Stimulated activated CD4-positive, alpha-beta T cell treated with anti-CD3 and anti-CD28 coated beads, Interleukin-12 subunit alpha, Interleukin-12 subunit beta, amount 100 ng/mL, for 24 hours (primary cell): ENCODE data around the gene CHADL.

Experiments
- DNase-seq, 2 experiments: peaks; one replicate each; pipeline ENCODE4 v3.0.0-alpha.2; 2020; ENCODE audit warnings: low read depth in 2 of 2

CHADL gene

DNA sequence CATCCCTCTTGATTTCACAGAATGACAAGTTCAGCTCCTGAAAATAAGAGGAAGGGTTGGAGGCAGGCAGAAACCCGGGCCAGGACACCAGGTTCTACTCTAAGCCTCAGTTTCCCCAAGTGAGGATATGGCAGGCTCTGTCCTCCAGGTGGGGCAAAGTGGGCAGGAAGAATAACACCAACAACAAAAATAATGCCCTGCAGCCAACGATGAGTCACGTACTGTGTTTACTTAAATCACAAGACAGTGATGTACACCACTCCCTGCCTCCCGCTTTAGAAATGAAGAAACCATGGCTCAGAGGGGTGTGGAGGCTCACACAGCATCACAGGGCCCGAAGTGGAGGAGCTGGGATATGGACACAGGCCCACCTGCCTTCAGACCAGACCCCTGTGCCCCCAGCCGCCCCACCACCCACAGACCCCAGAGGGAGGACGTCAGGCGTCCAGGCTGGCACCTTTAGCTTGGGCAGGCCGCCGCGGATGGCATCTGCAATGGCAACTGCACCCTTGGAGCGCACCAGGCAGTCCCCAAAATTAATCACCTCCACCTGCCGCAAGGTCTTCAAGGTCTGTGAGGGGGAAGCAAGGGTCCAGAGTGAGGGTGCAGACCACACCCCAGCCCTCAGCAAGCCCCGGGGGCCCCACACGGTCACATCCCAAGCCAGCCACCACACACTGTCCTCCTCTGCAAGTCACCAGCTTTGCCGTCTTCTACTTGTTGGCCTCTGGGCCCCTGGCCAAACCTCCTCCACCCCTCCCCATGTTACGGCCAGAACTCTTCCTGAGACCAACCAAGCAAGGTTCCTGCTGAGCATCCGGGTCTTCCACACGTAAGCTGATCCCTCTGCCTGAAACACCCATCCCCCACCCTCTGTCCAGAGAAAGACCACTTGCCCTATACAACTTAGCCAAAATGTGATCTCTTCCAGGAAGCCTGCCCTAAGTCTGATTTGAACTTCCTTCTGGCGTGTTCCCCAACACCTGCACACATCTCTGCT lies 15.8 kb upstream of the CHADL start:
- DNase-seq: no peak

DNA sequence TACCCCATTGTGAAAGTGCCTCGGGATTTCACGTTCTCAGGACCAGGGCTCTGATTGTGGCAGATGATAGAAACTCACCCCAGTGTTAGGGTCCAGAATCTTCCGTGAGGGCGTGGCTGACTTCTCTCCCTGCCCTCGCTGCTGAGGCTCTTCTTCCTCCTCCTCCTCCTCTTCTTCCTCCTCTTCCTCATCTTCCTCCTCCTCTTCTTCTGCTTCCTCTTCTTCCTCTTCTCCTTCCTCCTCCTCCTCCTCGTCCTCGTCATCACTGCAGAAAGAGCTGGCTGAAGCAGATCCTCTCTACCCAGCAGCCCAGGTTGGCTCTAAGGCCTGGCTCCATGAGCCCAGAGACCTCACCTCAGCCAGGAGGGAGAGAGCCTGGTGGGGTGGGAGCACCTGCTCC lies 13.5 kb upstream of the CHADL start:
- DNase-seq: no peak

DNA sequence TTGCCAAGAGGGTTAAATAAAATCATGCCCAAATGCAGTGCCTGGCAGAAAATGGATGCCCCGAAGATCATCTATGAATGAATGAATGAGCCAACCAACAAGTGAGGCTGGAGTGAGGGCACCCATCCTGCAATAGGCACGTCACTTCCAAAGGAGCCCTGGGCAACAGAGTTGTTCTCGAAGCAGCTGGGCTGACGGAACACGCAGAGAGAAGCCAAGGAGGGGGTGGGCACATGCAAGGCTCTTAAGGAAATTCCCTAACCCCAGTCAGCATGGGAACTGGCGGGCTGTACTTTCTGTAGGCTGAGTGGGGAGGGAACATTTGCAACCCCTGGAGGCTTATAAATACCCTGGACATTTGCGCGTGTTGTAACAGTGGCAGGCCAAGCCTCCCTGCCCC lies 11.6 kb upstream of the CHADL start:
- no peak for DNase-seq

DNA sequence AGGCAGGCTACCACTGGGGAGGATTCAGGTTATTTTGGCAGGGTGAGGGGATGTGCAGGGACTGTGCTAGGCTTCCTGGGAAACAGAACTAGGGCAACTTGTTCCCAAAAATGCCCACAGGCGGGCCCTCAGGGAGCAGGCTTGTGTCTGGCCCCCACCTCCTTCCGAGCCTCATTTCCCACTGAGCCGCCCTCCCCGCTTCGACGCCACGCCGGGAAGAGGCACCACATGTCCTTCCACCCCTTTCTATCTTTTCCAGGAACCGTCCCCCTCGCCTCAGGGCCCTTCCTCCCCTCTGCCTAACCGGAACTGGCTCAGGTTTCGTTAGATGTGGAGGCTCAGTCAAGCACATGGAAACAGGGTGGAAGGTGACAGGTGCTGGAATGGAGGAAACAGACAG lies 9.4 kb upstream of the CHADL start:
- DNase-seq: no peak

DNA sequence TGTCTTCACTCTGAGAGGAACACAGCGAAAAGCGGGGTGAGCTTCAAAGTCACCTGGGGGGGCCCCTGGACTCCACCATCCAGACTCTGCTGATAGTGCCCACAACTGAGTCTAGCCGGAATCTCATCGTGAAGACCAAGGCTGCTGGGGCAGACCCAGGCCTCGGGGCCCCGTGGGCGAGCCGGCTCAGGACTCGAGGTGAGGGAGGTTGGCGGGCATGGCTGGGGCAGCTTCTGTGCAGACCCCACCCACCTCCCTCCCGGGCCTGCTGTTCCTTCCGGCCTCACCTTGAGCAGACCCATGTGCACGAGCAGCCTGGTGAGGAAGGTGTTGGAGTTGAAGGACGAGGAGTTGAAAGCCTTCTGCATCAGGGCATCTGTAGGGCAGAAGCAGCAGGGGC lies 8.7 kb upstream of the CHADL start:
- no peak for DNase-seq

DNA sequence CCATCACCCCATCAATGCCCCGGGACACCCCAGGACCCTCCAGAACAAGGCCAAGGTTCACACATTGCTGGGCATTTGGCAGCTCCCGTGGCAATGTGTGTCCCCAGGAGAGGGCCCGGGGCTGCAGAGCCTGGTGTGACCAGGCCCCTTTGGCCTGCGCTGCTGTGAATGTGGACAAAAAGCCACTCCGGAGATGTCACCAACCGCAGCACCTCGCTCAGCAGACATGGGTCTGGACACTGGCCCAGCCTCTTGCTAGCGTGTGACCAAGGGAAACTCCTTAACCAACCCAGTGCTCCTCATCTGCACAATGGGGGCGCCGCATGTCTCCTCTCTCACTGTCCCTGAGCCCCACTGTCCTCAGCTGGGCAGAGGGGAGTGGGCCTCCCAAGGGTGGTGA lies 8.0 kb upstream of the CHADL start:
- no peak for DNase-seq

DNA sequence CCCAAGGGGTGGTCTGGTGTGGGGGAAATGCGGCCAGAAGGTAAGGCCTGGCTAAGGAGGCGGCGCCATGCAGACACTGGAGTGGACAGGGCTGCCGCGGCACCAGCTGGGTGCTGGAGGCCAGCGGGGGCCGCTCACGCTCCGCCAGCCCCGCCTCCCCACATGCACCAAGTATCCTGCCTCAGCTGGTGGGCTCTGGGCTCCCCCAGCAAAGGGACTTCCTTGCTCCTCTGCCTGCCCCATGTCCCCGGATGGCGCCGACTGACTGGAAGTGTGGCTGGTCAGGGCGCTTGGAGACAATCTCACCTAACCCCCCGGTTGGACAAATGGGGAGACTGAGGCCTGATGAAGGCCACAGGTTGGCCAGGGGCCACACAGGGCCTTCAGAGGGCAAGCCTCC lies 7.6 kb upstream of the CHADL start:
- DNase-seq: no peak

DNA sequence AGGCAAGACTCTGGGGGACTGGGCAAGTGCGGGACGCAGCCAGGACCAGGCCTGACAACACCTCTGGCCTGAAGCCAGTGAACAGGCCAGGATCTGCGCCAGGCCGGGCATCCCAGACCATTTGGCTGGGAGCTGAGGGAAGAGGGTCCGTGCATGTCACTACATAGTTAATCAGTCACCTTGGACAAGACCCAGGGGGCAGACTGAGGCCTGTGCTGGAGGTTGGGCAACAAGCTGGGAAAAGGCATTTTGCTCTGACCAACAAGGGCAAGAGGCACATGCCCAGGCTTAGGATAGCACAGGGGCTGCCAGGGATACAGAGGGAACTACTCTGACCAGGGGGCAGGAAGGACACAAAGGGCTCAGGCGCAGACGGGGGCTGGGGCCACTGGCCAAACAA lies 7.0 kb upstream of the CHADL start:
- no peak for DNase-seq

DNA sequence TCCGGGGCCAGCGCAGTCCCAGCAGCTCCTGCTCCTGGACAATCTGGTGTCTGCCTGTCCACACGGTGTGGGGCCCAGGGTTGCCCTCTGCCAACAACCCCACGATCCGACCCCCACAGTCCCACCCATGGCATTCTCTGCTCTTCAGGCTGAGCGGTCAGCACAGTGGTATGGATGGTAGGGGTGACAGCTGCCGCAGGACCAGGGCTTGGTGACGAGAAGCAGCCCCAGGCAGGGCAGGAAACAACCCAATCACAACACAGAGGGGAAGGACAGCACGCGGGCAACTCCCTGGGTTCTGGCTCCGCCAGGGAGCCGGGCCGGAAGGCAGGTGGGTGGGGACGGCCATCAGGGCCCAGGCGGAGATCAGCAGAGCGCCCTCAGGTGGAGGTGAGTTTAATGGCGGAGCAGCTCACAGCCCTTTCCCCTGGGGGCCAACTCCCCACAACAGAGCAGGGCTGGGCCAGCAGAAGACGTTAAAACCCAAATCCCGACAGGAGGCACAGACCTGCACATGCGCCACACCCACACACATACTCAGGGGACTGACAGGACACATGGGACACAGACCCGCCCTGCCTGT lies 5.3 kb upstream of the CHADL start:
- no peak for DNase-seq

DNA sequence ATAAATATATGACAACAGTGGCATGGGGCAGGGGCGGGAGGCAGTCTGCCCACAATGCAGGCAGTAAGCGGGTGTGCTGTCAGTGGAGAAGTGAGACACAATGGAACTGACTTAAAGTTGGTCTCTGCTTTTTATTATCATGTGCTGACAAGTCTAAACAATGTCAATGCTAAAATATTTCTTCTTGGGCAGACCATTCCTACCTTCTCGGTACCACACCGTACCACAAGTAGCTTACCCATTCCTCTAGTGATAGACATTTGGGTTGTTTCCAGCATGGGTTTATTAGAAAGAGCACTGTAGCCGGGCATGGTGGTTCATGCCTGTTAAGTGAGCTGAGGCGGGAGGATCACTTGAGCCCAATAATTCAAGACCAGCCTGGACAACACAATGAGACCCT lies 2.6 kb upstream of the CHADL start:
- no peak for DNase-seq

DNA sequence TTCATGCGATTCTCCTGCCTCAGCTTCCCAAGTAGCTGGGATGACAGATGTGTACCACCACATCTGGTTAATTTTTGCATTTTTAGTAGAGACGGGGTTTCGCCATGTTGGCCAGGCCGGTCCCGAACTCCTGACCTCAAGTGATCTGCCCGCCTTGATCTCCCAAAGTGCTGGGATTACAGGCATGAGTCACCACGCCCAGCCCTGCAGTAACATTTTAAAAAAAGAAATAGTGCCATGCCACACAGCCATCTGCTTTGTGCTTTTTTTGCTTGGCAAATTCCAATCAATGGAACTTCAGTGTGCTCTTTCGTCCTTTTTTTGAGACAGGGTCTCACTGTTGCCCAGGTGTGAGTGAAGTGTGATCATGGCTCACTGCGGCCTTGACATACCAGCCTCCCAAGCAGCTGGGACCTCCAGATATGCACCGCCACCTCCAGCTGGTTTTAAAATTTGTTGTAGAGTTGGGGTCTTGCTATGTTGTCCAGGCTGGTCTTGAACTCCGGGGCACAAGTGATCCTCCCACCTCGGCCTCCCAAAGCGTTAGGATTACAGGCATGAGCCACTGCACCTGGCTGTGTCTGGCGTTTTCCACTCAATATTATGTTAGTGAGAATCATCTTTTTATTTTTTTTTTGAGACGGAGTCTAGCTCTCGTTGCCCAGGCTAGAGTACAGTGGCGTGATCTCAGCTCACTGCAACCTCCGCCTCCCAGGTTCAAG lies 1.8 kb upstream of the CHADL start:
- DNase-seq: no peak

DNA sequence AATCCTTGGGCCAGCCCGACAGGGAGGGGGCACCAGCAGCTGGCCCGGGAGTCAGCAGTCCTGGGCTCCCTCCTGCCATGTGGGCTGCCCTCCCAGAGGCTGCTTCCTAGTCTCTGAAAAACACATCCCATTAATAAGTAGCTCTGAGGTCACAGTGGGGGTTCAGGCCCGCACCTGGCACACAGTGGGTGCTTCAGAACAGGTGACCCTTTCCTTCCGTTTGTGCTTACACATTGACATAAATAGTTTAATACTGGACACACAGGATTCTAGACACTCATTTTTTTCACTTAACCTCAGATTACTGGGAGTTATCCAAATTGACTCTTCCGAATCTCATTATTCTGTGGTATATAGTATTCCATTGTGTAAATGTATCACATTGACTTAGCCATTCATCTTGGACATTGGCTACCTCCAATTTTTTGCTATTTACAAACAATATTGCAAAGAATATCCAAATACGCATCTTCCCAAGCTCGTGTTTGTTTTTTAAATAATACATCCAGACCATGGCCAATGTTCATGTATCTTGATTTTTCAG lies 474 bp upstream of the CHADL start:
- no peak for DNase-seq

DNA sequence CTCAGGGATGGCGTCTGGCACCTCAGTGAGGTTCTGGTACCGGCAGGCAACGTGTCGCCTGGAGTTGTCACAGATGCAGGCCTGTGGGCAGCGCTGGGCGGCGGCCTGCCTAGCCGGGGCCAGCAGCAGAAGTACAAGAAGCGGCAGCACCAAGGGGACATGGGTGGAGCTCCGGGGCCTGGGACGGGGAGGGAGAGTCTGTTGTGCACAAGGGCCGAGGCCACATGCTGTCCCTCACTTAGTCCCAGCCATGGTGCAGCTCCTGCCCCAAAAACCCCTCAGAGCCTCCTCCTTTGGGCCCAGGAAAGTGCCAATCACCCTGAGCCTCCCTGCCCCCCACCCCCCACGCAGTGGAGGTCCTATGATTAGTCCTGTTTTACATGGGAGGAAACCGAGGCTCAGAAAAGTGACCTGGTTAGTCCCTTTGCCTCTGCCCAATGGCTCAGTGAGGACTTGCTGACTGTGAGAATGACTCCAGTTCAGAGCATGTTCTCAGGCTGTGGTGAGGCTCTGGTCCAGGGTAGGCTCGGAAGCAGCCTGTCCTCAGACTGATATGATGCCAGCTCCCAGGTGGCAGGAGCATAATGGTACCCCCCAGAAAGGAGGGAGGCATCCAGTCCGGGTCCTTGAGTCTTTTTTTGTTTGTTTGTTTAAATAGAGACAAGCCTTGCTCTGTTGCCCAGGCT lies 1.1 kb downstream of the CHADL start:
- no peak for DNase-seq

DNA sequence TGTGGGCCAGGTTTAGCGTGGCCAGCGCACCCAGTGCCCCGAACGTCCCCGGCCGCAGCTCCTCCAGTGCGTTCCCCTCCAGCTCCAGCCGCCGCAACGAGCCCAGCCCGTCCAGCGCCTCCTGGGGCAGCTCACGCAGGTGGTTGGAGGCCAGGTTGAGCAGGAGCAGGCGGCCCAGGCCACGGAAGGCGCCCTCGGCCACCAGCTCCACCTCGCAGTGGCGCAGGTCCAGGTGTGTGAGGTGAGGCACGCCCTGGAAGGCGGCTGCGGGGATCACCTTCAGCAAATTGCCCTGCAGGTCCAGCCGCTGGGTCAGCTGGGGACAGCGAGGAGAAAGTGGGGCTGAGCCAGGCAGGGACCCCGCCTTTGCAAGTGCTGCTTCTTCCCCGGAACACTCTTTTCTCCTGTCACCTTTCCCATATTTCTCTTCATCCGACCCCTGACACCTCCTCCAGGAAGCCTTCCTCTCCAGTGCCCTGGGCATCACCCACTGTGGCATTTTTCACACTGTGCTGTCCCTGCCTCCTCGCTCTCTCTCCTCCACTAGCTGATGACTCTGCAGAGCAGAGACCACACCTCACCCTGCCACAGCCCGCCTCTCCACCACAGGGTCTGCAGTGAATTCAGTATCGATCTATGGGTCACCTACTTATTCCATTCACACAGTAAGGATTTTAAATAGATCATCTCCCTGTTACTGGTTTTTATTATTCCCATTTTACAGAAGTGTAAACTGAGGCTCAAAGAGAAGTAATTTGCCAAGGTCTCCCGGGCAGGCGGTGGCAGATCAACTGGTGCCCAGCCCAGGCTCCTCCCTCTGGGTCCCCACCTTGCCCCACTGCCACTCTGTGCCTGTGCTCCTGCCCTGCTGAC lies 1.9 kb downstream of the CHADL start:
- no peak for DNase-seq

DNA sequence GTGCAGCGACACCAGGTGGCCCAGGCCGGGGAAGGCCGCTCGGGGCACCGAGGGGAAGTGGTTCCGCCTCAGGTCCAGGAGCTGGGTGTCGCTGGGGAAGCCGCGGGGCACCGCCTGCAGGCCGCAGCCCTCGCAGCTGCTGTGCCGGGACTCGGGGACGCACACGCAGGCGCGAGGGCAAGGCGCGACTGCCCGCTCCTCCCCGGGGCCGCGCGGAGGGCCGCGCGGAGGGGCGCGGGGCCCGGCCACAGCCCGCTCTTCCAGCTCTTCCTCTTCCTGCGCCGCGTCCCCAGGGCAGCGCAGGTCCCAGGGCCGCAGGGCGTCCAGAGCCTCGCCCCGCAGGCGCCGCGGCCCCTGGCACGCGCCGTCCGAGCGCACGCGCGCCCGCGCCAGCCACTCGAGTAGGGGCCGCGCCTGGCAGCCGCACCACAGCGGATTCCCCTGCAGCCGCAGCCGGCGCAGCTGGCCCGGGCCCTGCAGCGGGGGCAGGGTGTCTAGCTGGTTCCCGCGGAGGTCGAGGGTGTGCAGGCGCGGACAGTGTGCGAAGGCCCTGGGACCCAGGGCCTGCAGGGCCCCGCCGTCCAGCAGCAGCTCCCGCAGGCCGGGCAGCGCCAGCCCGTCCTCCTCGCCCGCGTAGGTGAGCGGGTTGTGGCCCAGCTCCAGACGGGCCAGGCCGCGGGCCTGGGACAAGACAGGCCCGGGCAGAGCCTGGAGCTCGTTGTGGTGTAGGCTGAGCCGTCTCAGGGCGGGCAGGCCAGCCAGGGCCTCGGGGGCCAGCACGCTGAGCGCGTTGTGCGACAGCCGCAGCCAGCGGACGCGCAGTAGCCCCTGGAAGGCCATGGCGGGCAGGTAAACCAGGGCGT lies 2.8 kb downstream of the CHADL start:
- peak; percentile 62 to 73 for DNase-seq

DNA sequence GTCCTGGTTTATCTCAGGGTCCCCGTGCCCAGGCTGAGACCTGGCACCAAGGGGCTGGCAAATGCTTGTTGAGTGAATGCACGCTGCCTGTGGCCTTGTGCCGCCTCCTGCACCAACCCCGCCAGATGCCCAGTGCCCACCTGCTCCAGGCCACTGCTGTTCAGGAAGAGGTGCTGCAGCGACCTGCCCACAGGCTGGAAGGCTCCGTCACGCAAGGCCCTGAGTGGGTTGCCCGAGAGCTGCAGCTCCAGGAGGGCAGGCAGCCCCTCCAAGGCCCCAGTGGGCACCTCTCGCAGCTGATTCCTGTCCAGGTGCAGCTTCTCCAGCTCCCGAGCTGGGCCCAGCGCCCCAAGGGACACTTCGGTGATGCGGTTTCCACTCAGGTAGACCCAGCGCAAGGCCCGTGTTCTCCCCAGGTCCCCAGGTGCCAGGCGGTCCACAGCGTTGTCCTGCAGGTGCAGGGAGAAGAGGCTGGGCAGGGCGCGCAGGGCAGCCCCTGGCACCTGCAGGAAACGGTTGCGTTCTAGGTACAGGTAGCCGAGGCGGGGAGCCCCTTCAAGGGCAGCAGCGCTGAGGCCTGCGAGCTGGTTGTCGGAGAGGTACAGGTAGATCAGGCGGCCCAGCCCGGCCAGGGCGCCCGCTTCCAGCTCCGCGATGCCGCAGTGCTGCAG lies 3.6 kb downstream of the CHADL start:
- no peak for DNase-seq

DNA sequence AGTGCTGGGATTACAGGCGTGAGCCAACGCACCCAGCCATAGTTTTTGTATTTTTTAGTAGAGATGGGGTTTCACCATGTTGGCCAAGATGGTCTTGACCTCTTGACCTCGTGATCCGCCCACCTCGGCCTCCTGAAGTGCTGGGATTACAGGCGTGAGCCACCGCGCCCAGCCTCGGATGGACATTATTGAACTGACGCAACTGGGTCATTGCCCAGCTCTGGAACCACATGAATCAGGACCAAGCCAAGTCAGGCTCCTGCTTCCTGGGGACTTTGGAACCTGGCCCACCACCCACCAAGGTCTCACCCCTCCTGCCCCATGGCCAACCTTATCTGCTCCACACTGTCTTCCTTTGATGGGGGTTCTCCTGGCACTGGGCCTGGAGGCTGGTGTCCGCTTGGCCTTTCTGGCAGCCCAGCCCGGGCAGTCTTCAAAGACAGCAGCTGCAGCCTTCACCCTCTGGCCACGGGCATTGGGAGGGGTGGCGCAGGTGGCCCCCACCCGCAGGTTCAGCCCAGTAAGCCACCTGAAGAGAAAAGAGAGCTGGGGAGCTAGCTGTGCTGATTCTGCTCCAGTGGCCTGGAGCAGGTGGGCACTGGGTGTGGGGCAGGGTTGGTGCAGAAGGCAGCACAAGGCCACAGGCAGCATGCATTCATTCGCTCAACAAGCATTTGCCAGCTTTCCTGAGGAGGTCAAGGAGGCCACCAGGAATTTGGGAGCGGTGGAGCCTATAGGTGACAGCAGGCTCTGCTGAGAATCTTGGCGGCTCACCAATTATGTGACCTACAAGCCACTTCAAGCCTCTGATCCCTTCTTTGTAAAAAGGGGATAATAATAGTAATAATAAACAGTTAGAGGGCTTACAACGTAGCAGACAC lies 5.7 kb downstream of the CHADL start:
- DNase-seq: no peak

DNA sequence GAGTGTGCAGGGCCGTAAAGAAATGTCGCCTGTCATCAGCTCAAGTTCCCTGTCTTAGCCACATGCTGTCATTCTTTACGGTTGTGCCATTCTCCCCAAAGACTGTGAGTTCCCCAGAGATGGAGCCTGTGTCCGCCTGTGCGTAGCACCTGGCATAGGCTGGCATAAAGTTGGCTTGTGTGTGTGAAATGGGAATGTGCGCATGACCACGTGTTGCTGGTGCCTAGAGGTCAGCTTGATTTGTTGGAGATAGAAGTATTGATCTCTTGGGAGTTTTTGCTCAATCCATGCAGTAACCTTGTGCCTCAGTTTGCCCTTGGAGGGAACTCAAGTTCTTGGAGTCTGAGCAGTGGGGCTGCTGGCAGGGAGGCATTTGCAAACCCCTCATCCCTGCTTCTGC lies 9.4 kb downstream of the CHADL start:
- DNase-seq: no peak
